Natural killer cell (primary cell): ENCODE measurements around the gene STUB1. TPM values are rescaled to one million over a fixed set of nuclear protein-coding genes. Genes with fewer than 3 reads are reported as not detected.
A peak's percentile ranks its signal among the peaks of the same experiment; 100 is the strongest.

Source experiments
- ATAC-seq, 3 donors: fragments of 150-1000 bp in 2 of 3; fragments of 200-7000 bp in 1 of 3; cut with Tn5 transposase; 1 replicate in 1 of 3; 2 replicates in 2 of 3; pipeline ENCODE4 v1.10.0; 2021; ENCODE audit warnings: mild to moderate bottlenecking in 2 of 3, moderate library complexity in 2 of 3
- DNase-seq, 2 donors: peaks; one replicate each; pipeline versions ENCODE4 v3.0.0 to v3.0.0-alpha.2; 2013 to 2021; ENCODE audit warnings: mixed read lengths in 1 of 2
- H3K27ac ChIP-seq: one replicate; pipeline ENCODE4 v1.5.1; 2013; ENCODE audit warnings: mild to moderate bottlenecking, low read length
- H3K27me3 ChIP-seq: one replicate; pipeline ENCODE4 v1.6.1; 2013; ENCODE audit warnings: low read length; ENCODE audit not compliant: control insufficient read depth, insufficient read depth
- H3K36me3 ChIP-seq: one replicate; pipeline ENCODE4 v1.6.1; 2013; ENCODE audit warnings: low read length; ENCODE audit not compliant: control insufficient read depth, insufficient read depth
- H3K4me1 ChIP-seq: one replicate; pipeline ENCODE4 v1.6.1; 2013; ENCODE audit warnings: low read length; ENCODE audit not compliant: control insufficient read depth, insufficient read depth
- H3K4me3 ChIP-seq: one replicate; pipeline ENCODE4 v1.5.1; 2013; ENCODE audit warnings: low read length
- H3K9me3 ChIP-seq: one replicate; pipeline ENCODE4 v1.6.1; 2013; ENCODE audit warnings: low read length; ENCODE audit not compliant: control insufficient read depth, insufficient read depth
- H3K27ac Mint-ChIP-seq, 2 donors: one replicate each; pipeline ENCODE4 v1.8.0; 2022; ENCODE audit warnings: mild to moderate bottlenecking in 2 of 2, mixed read lengths in 2 of 2, moderate library complexity in 1 of 2
- H3K27me3 Mint-ChIP-seq, 2 donors: one replicate each; pipeline ENCODE4 v1.8.0; 2022; ENCODE audit warnings: low read depth in 2 of 2, mixed read lengths in 2 of 2
- H3K36me3 Mint-ChIP-seq: one replicate; pipeline ENCODE4 v1.8.0; 2022; ENCODE audit warnings: mixed read lengths
- H3K4me1 Mint-ChIP-seq, 2 donors: one replicate each; pipeline ENCODE4 v1.8.0; 2022; ENCODE audit warnings: mixed read lengths in 2 of 2
- H3K4me3 Mint-ChIP-seq: one replicate; pipeline ENCODE4 v1.8.0; 2022; ENCODE audit warnings: mild to moderate bottlenecking, moderate library complexity, mixed read lengths
- H3K9me3 Mint-ChIP-seq, 2 donors: one replicate each; pipeline ENCODE4 v1.8.0; 2022; ENCODE audit warnings: mixed read lengths in 2 of 2
- CTCF ChIP-seq: fragments of 200-600 bp; IDR thresholded peaks from one replicate; pipeline ENCODE4 v1.8.0; 2022; ENCODE audit warnings: antibody characterized with exemption
- WGBS: methylation state at CpG from one replicate; pipeline ENCODE4 v1.1.7; 2013; ENCODE audit warnings: missing lambda C conversion rate; ENCODE audit not compliant: insufficient coverage; 5-methylcytosine and 5-hydroxymethylcytosine counted together
- intact Hi-C: fragments of 100-400 bp; cut with micrococcal nuclease; formaldehyde crosslinking; loops from one replicate; pipeline ENCODE4 v1.14.2; 2022
- total RNA-seq, 4 donors: library from RNA; stranded (reverse); fragments of 120-200 nt in 1 of 4; gene quantifications; one replicate each; pipeline versions ENCODE4 v1.2.3 to v1.2.4, GENCODE V29; 2013 to 2022

The STUB1 gene
- total RNA-seq, 3 donors from 2014 or later (not counting 1 experiment from before 2014, with no cell fraction given): 89.5 to 95.4 (median 93.5) TPM

- Histone ChIP-seq H3K4me1 (peaks cover 34% of the 10 kb centered on the region), H3K27ac (no peak overlapping the region), H3K27me3 (no peaks in the 10 kb centered on the region), H3K9me3 (no peaks in the 10 kb centered on the region), H3K4me3 (no peak overlapping the region), H3K36me3 (no peaks in the 10 kb centered on the region)
- peaks cover 0 to 3% of the 10 kb centered on the region in 2 donors for H3K27me3 Mint-ChIP-seq
- intact Hi-C loops: no loop called here
- 98% methylated on average over 3 of the region's 5 CpGs for WGBS
- H3K4me1 Mint-ChIP-seq: peaks cover 7 to 20% of the 10 kb centered on the region in 2 donors
- no peaks in the 10 kb centered on the region for H3K36me3 Mint-ChIP-seq
- DNase-seq (no peak), ATAC-seq (no peak)
- no peak for TF ChIP-seq CTCF
- H3K4me3 Mint-ChIP-seq: peak overlapping the region; percentile 67
- no peaks in the 10 kb centered on the region for H3K9me3 Mint-ChIP-seq
- H3K27ac Mint-ChIP-seq: peak overlapping the region in 1 of 2 donors; percentile 38
Observed at GRCh38 chr16:640614-641013, 39.6 kb upstream of the STUB1 start.

- H3K9me3 ChIP-seq: no peaks in the 10 kb centered on the region
- Mint-ChIP-seq H3K9me3 (no peaks in the 10 kb centered on the region), H3K4me1 (peaks cover 4 to 17% of the 10 kb centered on the region in 2 donors), H3K27ac (peak within 1 kb of the TSS in 1 of 2 donors; percentile 38), H3K4me3 (peak within 1 kb of the TSS; percentile 75), H3K27me3 (peaks cover 0 to 2% of the 10 kb centered on the region in 2 donors), H3K36me3 (no peaks in the 10 kb centered on the region)
- no peak for TF ChIP-seq CTCF
- peak; percentile 68 to 75 for DNase-seq
- intact Hi-C loops: no loop called here
- peak within 1 kb of the TSS; percentile 42 for H3K4me3 ChIP-seq
- no peaks in the 10 kb centered on the region for H3K27me3 ChIP-seq
- peak; percentile 37 to 52 (median 41) for ATAC-seq
- H3K27ac ChIP-seq: no peak within 1 kb of the TSS
- H3K36me3 ChIP-seq: no peaks in the 10 kb centered on the region
- peaks cover 32% of the 10 kb centered on the region for H3K4me1 ChIP-seq
- WGBS: under 1% methylated on average over 80 of the region's 81 CpGs
Observed at GRCh38 chr16:641326-642188, 38.7 kb upstream of the STUB1 start, which contains the start of gene MCRIP2. MCRIP2 (plus strand) TSS chr16:641828; CDS start chr16:641992, 164 bp downstream.

- intact Hi-C loops: no loop called here
- H3K27ac ChIP-seq: no peak overlapping the region
- H3K27me3 ChIP-seq: no peaks in the 10 kb centered on the region
- H3K4me3 ChIP-seq: peak overlapping the region; percentile 42
- Mint-ChIP-seq H3K27ac (no peak overlapping the region), H3K4me3 (peak overlapping the region; percentile 75), H3K36me3 (no peaks in the 10 kb centered on the region), H3K4me1 (peaks cover 0 to 13% of the 10 kb centered on the region in 2 donors), H3K27me3 (no peaks in the 10 kb centered on the region), H3K9me3 (no peaks in the 10 kb centered on the region)
- DNase-seq (peak in 1 of 2 donors; percentile 42), ATAC-seq (peak; percentile 47 to 71 (median 61))
- peaks cover 31% of the 10 kb centered on the region for H3K4me1 ChIP-seq
- no peaks in the 10 kb centered on the region for H3K36me3 ChIP-seq
- no peaks in the 10 kb centered on the region for H3K9me3 ChIP-seq
- TF ChIP-seq CTCF: no peak
- 8% methylated on average over 72 of the region's 72 CpGs for WGBS
Observed at GRCh38 chr16:642189-643049, 37.8 kb upstream of the STUB1 start.
